Measurements from ENCODE around the gene ANGPTL5.
"Not testable (repeated sequence)": the region's sequence is repeated elsewhere in the genome, so short reads cannot be mapped to it uniquely, and the experiment has no call there.

Gene ANGPTL5

DNA sequence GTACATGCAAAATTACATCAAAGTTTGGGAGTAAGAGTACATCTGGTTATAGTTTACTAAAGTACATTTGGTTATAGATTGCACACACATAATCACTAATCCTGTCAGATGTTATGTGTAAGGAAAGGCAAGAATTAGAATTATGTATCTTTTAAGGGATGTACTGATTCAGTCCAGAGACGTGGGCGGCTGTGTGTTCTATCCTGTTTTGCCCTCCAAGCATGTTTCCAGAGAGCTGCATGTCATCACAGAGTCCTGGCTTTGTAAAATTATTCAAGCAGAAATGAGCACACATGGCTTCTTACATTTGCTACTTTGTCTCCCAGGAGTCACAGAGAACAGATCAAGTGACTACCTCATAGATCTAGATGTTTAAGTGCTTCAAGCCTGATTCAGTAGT, 34.7 kb downstream of the ANGPTL5 start:
- no peak for DNase-seq

DNA sequence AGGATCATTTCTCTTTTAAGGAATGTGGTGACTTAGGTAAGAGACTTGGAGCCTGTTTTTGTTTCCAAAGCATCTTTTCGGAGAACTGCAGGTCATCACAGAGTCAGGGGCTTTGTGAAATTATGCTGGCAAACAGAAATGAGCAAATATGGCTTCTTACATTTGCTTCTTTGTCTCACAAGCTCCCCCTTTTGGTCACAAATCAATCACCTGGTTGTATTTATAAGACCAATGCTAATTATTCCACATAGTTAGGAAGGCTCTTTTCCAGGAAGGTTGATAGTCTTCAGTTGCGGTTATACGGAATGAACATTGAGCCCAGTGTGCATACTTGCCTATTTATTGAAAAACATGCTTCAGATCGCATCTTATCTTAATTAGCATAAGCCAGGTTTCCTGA, 36.1 kb downstream of the ANGPTL5 start:
- no peak for DNase-seq

DNA sequence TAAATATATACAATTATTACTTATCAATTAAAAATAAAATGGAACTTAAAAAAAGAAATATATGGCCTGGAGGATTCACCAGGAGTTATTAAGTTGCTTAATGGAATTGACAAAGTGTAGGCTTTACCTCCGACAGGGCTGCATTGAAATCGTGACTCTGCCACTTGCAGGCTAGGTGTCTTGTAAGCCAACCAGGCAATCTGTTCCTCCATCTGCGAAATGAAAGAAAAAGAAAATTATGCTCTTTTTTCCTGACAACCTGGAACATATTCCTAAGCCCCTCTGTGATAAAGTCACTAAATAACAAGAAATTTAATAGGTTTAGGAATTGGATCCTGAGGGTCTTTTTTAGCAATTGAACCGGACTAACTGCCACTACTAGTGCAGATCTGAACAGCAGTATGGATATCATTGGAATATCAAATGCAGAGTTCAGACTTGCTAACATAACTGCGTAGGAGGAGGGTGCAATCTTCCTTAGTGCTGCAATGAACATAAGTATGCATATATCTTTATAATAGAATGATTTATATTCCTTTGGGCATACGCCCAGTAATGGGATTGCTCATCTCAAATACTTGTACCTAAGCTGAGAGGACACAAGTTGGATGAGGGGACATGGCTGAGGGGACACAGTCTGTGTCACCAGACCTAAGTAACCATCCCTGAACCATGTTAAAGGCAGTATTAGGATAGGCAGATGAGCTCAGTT, 44.0 kb downstream of the ANGPTL5 start:
- no peak for DNase-seq

DNA sequence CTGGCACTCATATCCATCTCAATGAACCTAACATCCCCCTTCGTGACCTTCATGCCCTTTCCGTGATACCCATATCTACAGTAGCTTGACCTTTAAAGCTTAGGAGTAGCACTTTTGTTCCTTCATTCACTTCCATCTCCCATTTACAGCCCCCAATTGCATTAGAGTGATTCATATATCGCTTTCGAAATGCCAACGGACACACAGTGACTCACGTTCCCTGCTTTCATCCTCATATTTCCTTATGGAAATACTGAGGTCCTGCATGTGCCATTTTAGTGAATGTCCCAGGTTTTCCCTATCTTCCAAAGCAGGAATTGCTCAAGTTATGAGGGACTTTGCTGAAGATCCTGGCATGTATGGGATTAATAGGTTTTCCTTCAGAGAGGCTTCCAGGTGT, 45.8 kb downstream of the ANGPTL5 start:
- no peak for DNase-seq

DNA sequence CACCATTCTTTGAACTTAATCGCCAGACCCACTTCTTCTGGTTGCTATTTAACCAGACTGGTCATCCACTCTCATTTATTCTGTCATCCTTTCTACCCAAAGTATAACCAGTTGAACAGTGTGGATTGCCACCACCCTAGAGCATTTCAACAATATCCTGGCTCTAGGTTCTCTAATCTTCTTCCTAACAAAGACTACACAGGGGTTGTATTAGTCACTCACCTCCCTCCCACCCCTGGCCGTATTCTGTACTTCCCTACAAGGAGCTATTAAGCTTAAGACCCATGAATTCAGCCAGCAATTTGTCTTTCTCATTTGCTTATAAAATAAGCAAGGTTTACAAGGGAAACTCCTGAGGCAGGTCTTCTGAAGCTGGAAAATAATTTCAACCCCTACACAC, 48.4 kb downstream of the ANGPTL5 start:
- no peak for DNase-seq

DNA sequence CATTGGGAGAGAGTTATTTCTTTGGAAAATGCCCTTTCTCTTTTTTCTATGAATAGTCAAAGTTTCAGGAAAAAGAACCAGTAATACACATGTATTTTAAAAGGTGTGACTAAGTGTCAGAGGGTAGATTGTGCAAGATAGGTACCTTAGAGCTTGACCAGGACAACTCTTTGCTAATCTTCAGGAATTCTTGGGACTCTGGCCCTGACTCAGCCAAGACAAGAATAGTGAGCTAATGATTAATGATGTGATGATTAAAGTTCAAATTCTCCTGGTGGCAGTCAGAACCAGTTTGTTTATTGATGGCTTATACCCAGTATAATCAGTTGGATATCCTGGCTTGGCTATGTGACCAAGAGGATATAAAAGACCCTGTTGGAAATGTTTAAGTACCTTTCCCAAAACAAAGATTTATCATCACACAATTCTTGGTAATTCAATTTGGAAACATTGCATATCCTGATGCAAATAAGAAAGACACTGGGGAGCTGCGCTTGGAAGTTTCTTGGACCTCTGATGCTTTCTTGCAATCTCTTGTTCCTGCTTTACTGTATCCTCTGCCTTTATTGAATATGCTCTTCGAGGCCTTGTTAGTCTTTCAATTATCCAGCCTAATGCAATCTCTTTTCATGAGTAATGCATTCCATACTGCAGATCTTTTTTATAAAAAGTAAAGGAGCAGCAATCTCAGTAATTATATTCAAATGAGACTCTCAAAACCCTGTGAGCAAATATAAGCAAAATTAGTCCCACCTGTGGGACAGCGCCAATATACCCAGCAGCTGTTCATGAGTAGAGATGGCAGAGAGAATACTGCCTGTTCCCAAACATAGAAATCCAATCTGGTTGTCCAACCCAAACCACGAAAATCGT, 49.5 kb downstream of the ANGPTL5 start:
- DNase-seq = no peak

DNA sequence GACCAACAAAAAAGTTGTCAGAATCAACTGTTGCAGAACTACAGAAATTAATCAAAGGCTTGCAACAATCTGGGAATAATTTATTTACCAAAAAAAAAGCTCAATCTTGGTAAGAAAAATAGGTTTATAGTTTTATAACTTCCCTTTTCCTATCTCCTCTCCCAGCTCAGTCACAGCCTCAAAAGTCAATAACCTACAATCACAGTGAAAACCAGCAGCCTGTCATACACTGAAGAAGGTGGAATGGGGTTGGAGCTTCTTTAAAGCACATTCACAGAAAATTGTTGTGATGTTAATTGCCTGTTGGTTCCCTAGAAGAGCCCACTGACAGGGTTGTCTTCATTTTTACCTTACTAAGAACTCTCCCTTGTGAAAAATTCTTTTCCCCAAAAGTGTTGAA, 52.2 kb downstream of the ANGPTL5 start:
- no peak for DNase-seq

DNA sequence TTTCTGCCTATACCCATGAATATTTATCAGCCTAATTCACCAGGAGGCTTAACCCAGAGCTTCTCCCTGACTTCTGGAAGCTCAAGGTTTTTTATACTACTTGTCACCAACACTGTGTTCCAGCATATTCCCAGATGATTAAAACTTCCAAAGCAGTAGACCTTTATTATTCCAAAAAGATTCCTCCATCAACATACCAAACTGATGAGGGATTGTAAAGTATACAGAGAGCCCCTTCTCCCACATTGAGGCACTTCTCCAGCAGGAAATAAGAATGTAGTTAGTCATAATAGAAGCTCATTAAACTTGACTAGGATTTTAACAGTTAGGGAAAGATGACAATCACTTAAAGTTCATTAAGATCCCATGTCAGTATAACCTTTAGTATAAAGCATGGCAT, 53.0 kb downstream of the ANGPTL5 start:
- no peak for DNase-seq

DNA sequence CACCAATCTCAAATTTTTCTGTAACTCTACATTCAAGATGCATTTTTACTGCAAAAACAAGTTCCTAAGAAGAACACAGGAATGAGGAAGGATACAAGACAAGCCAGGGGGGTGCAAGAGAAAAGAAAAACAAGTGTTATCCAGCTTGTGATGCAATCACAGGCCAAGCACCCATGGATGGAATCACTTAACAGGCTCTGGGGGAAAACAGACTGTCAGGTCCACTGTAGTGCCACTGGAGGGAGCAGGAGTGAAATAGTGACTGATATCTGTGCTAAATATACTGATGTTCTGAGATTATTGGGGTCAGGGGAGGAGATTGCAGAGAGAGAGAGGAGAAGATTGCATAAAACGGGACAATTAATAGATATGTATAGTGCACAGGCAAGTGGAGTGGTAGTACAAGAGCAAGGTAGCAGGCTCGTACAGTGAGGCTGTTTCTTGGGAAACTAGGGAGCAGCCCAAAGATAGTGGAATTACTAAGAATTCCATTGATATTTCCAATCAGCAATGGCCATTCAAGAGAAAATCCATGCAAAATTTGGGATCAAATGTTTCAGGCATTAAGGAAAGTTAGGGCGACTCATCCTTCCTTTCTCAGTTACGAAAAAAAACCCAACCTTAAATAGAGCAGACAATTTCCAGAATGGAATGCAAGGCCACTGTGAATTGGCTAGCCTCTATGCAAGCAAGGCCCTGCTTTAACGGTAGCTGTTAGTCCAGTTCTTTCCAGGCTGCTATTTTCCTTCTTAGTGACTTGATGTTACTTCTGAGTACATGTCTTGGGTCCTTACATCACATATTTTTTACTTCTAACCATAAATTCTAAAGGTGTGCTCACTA, 53.7 kb downstream of the ANGPTL5 start:
- DNase-seq = no peak

DNA sequence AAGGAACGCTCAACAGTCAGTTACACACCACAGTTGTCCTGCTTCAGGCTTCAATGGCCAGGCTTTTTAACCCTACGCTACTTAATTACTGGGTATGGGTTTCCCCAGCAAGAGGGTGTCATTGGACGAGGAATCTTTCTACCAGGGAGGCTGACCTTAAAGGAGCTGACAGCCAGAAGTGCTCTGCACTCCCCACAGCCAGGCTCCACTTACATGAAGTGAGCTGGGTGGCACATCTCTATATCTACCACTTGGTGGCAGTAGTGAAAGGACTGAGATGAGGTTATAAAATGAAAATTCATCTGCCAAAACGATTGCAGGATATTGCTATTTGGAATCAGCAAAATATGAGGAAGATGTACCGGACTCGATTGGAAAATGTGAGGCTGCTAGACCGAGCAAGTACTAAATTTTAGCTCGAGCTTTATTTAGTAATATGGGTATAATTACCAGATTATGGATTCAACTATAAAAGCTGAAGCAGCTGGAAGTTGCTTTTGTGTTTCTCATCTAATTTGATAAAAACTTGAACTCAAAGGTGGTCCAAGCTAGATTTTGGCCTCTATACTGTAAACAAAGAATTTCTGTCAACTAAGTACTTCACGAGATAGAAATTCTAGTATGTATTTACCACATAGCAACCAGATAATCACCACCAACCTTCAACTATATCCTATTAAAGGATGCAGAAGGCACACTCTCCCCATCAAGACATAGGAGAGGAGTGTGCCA, 55.5 kb downstream of the ANGPTL5 start:
- DNase-seq = no peak

DNA sequence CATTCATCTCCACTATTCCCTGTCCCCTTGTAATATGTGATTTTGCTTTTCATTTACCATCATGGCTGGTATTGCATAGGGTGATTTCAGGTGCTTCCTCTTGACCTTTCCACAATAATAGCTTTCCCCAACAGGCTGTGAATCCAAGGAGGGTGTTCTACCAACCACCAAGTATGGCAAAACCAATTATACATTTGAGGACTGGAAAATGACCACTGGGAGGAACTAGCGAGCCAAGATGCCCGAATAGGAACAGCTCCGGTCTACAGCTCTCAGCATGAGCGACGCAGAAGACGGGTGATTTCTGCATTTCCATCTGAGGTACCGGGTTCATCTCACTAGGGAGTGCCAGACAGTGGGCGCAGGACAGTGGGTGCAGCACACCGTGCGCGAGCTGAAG, 64.1 kb downstream of the ANGPTL5 start:
- DNase-seq = not testable (repeated sequence)

DNA sequence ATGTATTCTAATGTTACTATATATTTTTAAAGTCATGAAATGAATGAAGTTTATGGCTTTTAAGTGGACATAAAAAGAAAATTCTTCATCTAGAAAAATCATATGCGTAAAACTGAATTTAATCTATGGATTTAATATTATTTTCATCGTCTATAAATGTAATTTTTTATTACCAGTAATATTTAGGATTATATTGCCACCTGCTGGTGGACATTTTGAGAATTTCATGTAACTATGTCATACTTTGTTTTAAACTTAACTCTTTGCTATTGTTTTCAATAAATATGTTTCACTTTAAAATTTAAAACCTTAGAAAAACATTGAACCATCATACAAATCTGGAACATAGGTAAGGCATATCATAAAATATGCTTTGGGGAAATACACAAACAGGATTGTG, 68.1 kb downstream of the ANGPTL5 start:
- no peak for DNase-seq

DNA sequence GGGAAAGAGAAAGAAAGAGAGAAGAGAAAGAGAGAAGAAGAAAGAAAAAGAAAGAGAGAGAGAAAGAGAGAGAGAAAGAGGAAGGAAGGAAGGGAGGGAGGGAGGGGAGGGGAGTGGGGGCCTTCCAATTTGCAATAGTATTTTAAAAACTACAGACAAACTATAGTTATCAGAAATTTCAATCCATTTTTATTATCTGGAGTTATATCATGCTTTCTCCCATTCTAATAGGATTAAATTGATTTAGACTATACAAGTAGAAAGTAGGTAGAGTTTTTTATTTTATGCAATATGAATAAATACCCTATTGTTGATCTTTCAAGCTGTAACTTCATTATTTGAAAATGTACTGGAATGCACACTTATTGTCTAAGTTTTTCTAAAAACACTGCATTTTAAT, 71.7 kb downstream of the ANGPTL5 start:
- no peak for DNase-seq

DNA sequence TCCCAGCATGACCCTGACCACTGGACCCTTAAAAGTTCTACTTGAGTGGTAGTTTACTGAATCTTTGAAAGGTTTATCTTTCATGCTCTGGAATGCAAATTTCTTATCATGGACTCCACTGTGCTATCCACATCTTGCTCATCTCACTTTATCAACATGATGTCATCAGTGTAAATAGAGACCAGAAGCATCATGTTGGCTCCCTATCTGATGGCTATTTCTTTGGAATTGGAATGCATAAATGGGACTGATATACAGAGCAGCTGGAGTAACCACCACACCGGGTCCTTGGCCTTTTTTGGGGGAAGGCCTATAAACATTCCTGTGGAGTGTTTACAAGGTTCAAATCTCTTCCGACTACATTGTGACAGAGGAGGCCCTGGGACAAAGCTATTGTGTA, 75.6 kb downstream of the ANGPTL5 start:
- no peak for DNase-seq
